ENCODE measurements around the gene HPCAL1.
"Not testable (repeated sequence)": the region's sequence is repeated elsewhere in the genome, so short reads cannot be mapped to it uniquely, and the experiment has no call there.

Gene HPCAL1

DNA sequence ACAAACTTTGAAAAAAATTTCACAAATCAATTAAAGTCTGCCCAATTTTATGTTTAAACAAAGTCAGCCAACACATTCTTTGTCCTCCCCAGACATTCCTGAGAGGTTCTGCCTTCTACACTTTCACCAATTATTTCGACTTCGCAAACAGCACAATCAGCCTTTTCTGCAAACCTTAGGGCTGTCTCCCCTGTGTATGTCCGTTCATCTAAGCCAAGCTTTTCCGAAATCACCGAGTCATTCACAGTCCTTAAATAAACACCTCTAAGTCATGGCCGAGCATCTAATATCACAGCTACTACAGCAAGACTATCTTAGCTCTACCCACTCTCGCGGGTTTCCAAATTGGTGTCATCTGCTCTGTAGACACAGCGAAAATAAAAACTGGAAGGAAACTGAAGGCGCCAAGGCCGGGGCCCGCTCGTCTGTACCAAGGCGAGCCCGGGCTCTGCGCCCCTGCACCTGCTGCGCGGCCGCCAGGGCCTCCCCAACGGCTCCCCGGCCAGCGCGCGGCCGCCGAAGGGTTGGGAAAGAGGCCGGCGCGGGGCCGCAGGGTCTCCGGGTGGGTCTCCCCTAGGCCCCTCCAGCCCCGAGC is 144.7 kb downstream of the HPCAL1 start:
- DNase-seq, result peak; percentile 52 to 74

DNA sequence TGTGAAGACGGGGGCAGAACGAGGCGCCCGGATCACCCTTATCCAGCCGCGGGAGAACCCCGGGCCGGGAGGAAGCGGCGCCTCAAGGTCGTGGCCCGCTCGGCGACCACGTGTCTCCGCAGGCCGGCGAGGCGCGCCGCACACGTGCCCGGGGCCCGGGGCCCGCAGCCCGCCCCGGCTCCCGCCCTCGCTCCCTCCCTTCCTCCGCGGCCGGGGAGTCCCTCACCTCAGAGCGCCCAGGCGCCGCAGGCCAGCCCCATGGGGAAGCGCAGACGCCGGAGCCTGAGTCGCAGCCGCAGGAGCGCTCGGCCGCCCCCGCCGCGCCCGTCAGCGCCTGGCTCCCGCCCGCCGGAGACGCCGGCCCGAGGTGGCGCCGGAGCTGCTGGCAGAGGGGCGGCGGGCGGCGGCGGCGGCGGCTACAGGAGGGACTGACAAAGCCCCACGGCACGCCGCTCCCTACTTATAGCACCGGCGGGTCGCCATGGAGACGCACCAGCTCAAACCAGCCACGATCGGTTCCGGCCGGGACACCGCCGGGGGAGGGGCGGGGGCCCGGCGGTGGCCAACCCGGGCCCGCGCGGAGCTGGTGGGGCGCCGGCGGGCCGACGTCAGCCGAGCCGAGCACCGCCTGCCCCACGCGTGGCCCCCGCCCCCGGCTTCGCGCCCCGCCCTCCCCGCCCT is 145.3 kb downstream of the HPCAL1 start, which contains the start of gene ODC1:
Gene ODC1 (minus strand): TSS at position 433 of the 681 bp plus-strand sequence. CDS start 3,295 bp downstream, outside the sequence.
- peak; percentile 82 for DNase-seq

DNA sequence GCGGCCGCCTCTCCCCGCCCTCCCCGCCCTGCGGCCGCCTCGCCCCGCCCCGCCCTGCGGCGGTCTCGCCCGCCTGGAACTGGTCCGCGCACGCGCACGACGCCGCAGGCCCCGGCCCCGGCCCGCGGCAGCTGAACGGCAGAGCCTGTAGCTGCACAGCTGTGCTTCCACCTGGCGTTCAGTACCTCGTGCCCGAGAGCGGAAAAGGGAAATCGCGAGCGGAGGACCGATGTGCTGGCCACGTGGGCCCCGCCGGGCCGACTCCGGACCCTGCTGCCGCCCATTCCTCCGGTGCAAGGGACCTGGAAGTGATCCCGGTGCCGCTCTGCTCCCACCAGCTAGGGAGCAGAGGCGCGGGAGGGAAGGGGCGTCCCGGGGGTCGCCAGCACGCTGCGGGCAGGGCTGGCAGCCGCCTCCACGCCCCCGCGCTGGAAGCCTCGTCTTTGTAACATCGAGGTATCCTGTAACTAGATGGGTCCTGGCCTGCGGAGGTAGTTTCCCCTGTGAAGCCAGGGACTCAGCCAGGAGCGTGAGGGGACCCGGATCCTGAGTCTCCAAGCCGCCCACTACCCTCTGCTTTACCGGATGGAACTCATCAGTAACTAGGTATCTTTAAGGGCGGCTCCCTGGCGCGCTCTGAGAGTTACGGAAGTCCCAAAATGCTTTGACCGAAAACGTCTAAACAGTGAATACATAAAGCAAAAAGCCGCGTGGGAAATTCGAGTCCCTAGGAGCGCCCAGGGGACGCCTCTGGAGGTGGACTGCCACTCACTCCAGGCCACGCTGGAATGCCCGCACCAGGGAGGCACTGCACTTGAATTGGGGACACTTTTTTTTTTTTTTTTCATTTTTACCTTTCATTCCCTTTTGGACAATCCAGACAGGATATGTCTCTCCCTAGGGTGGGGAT is 146.1 kb downstream of the HPCAL1 start:
- DNase-seq, result peak; percentile 55 to 77

DNA sequence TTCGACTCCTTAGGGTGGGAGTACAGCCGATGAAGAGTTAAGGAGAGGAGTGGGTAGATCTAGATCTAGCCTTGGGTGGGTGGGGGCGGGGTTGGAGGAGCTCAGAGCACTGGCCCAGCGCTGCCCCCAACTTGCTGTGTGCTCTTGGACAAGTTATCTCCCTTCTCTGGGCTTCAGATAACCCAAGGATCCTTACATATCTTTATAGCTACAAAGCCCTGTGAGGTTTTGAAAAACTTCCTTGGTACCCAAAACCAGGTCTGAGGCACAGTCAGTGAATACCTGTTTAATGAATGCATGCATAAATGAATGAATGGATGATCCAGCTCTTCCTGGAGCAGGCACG is 146.8 kb downstream of the HPCAL1 start:
- no peak for DNase-seq

DNA sequence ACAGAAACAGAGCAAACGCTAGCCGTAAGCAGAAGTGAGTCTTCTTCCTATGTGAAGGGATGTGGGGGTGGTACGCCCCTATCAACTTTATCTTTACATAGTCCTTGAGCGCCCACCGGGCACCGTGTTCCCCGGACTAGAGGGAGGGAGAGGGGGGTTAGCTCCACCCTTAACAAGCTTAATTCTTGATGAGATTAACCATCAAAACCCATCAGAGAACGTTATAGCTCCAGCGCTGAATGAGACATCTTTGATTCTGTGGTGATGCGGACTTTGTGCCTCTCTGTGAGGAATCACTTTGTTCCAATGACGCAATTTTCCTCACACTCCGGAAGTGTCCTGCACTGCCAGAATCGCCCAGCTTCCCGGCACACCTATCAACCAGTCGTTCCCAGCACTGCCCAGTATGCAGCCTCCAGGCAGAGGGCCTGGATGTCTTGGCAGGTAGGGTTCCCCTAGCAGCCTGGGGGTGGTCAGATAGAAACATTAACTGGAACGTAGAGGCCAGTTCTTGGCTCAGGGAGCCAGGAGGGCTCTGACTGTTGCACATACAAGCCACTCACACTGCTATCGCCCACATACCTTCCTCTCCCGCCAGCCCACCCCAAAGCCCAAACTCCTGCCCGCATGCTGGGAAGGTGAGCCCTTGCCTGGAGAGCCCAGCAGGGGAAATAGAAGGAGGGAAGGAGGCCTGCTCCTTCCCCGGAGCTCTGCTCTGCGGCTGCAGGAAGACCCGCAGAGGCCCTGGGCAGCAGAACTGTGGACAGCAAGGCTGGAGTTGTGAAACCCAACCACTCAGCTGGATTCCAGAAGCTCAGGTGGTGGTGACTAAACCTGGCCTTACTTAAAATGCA is 147.4 kb downstream of the HPCAL1 start:
- DNase-seq, result no peak

DNA sequence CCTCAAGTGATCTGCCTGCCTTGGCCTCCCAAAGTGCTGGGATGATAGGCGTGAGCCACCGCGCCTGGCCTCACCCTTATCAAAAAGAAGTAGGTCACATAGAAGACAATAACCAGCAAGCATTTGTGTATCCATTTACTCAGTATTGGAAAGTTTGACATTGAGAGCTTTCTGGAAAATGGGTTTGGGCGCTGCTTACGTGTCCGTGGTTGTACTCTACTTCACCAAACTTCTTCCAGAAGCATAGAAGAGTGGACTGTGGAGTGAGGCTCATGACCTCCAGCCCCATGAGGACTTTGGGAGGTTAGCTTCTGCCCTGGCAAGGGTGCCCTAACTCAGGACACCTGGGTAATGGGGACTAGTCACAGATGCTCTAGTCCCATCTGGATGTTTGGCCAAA is 149.1 kb downstream of the HPCAL1 start:
- DNase-seq, result no peak

DNA sequence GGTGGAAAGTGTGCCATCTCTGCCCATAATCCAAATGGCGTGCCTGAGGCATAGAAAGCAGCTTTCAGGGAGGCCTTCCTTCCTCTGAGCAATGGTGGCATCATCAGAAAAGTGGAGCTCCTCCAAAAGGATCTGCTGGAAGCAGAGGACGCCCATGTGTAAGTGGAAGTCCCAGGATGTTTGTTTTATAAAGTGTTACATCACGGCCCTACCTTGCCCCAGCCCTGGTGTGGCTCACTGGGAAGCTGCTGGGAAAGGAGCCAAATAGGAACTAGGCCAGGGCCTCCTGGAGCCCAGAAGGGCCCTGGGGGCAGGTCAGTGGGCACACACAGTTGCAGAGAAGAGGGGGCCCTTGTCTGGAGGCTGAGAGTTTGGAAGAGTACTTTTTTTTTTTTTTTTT is 149.6 kb downstream of the HPCAL1 start:
- DNase-seq, result no peak

DNA sequence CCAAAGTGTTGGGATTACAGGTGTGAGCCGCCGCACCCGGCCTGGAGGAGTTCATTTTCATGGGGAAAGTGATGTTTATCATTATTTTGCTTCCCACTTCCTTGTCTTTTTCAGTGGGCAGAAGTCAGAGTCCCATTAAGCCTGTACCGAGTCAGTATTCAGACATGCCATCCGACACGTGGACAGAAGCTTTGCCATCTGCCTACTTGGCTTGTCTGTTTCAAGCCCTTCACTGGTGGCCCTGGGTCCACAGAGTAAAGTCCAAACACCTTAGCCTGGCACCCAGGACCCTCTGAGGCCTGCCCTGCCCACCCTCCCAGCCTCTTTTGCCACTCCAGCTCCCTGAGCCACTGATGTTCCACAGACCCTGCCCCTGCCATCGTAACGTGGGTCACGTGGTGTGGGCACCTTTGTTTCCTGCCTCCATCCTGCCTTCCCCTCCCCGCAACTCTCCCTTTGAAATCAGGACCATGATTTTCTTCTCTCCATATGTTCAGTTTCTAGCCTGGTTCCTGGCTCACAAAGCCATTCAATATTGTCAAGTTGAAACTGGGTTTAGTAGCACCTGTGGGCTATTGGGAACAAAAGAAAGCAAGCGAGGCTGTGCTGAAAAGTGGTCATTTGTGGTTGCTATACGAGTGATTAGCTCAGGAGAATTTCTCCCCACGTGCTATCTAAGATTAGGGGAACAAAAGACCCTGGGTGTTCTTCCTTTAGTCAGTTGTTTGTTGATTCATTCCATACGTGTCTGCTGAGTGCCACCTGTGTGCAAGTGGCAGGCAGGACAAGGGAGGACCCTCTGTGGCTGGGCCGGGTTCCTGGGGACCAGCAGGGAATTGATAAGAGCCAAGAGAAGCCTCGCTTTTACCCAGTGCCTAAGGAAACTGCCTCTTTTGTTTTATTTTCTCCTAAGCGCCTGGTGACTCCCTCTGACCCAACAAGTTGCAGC is 150.5 kb downstream of the HPCAL1 start:
- no peak for DNase-seq

DNA sequence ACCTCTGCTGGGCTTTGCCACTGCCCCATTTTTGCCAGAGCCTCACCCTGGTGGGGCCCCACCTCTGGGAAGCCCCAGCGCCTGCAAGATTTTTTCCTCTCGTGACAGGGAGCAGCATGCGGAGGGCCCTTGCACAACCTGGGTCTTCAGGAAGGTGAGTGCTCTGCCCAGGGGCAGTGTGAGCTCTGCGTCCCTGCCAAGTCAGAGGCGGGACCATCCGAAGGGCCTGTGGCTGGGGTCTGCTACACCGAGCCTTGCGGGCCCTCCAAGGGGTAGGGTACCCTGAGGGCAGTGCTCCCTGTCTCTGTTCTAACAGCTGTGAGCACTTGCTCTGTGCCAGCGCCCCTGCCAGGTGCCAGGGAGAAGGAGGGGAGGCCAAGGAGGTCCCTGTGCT is 151.2 kb downstream of the HPCAL1 start:
- no peak for DNase-seq

DNA sequence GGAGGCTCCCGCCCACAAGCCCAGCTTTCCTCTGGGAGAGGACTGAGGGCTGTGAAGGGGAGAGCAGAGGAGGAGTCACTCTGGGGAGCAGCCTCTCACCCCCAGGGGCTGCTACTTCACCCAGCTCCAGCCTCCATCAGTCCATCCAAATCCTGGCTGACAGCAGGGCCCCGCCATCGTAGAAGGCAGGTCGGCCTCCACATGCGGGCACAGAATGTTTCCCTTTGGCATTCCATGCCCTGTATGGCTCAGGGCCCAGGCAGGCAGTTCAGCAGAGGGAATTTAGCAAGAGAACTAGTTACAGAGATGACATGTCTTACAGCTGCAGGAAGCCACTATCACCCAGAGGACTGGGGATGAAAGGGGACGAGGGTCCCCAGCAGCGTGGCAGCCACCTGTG is 151.8 kb downstream of the HPCAL1 start:
- DNase-seq, result no peak

DNA sequence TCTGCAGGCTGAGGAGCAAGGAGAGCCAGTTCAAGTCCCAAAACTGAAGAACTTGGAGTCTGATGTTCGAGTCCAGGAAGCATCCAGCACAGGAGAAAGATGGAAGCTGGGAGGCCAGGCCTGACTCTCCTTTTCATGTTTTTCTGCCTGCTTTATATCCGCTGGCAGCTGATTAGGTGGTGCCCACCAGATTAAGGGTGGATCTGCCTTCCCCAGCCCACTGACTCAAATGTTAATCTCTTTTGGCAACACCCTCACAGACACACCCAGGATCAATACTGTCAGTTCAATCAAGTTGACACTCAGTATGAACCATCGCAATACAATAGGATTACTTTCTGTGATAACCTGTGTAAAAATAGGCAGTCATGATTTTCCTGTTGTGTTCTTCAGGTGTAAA is 154.5 kb downstream of the HPCAL1 start:
- DNase-seq, result not testable (repeated sequence)

DNA sequence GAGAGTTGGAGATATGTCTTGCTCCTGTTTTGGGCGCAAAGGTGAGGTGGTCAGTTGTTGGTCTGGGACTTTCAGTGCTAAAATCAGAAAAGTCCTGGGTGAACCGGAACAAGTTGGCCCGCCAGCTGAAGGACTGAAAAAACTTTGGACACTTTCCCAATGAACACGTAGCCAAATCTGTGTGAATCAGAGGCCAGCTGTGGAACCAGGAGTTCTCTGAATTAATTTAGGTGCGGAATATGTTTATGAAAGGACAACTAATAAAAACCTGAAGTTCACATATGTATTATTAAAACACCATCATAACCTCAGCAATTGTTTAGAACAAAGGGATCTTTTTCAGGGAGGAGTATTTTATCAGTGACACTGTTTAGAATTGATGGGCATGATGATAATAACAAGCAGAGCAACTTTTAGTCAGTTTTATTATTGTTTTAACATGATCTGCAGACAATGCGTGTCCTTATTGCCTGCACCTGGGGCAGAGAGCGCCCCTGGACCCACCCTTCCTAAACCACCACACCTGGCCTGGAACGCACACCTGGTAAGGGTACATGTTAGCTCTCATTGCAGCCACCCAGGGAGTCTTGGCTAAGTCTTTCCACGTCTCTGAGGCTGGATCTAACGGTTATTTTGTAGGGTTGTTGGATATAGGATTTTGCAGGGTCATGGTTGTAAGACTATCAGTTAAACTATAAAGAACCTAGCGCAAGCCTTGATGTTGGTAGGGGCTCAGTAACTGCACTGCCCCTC is 155.3 kb downstream of the HPCAL1 start:
- no peak for DNase-seq

DNA sequence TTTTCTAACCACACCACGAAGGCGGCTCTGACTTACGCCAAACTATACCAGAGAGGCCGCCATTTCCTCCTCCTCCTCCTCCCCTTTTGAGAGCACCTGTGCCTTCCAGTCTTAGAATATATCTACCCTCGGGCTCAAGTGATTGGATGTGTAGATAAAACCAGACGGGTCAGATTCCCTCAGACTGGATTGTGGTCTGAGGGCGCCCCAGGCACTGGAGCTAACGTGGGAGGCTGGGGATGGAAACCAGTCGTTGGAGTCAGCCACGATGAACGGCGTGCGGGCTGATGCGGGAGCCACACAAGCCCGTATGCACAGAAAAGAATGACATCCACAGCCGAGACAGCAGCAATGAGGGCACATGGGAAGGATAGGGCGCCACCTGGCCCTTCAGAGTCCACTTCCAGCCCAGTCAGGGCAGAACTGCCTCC is 157.7 kb downstream of the HPCAL1 start:
- no peak for DNase-seq

DNA sequence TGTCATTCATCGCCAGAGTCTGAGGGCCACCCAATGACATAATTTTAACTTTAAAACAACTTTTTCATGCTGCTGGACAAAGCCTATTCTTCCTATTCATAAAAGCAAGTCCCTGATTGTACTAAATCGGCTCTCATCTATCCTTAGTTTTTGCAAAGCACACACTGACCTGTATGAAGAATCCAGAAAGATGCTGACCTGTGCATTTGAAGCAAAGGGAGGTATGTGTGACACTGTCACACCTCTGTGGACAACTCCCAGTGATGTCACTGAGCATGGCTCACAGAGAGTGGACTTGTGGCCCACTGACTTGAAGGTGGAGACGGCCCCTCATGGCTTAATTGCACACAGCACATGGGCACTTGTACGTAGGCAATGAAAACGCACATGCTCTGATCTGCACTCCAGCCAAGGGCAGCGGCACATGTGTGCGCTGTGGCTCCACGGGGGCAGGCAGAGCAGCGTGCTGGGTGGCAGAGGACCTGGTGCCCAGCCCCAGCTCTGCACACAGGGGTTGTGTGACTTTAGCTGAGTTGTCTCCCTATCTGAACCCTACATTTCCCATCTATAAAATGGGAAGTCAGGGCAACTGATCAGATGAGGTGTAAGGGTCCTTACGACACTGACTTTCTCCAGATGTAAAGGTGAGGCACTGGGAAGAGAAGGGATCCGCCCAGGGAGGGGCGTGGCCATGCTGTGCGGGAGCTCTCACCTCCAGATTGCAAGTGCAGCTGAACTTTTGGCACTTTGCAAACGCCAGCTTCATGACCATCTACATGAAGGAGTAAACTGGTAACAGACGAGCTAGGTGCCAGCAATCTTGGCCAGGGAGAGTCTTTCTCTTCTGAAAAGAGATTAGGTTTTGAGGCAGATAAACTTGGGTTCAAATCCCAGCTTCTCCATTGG is 159.7 kb downstream of the HPCAL1 start:
- no peak for DNase-seq

DNA sequence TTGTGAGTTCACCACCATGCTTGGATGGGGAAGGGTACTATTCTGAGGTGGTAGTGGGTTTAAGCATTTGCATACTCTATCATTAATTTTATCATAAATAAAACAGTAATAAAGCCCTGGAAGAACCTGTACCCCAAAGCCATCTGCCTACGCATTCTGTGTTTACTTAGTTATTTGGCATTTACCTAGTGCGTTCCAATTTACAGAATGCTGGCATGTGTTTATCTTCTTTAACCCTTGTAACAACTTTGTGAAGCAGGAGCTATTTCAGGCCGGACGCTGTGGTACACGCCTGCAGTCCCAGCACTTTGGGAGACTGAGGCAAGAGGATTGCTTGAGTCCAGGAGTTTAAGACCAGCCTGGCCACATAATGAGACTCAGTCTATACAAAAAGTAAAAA is 163.2 kb downstream of the HPCAL1 start:
- no peak for DNase-seq

DNA sequence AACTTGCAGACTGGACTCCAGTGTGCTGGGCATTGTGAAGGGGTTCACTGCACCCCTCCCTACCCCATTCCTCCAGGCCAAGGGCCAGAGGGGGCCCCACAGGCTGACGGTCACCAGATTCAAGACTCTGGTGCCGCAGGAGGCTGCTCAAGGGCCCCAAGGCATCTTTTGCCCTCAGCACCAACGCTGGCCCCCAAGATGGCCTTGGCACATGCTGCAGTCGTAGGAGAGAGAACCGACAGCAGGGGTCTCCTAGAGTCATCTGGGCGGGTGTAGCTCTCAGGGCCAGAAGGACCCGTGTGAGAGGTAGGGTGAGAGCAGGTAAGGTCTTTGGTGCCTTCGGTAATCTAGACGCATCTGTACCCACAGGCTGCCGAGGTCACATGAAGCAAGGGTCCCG is 164.1 kb downstream of the HPCAL1 start:
- DNase-seq, result no peak

DNA sequence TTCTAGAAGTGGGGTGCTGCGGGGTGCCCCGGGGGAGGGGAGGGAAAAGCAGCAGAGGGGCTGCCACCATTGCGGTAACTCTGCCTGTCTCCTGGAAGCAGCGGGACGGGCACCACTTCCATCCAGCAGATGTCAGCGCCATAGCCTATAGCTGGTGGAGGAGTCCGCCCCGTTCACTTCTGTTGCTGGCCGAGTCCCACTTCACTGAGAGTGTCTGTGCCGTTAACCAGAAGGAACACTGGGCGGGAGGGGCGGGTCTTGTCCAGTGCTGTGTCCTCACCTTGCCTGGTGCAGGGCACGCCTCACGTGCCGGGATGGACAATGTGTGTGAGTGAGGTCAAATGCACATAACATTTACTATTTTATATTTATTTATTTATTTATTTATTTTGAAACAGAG is 164.7 kb downstream of the HPCAL1 start:
- no peak for DNase-seq

DNA sequence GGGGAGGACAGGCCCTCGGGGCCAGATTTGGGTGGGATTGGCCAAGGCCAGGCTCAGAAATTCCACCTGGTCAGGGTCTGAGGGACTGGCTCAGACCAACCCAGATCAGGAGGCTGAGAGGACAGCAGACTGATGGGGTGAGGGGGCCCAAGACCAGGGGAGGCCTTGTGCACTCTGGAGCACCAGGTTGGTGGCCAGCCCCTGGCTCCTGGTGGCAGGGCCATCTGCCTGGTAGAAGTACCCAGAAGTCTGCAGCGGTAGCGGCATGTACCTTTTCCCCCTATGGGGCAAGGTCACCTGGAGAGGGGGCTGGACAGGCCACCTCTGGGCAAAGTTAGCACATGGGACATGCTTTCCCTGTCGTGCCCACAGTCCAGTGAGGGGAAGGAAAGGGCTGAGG is 166.6 kb downstream of the HPCAL1 start:
- no peak for DNase-seq

DNA sequence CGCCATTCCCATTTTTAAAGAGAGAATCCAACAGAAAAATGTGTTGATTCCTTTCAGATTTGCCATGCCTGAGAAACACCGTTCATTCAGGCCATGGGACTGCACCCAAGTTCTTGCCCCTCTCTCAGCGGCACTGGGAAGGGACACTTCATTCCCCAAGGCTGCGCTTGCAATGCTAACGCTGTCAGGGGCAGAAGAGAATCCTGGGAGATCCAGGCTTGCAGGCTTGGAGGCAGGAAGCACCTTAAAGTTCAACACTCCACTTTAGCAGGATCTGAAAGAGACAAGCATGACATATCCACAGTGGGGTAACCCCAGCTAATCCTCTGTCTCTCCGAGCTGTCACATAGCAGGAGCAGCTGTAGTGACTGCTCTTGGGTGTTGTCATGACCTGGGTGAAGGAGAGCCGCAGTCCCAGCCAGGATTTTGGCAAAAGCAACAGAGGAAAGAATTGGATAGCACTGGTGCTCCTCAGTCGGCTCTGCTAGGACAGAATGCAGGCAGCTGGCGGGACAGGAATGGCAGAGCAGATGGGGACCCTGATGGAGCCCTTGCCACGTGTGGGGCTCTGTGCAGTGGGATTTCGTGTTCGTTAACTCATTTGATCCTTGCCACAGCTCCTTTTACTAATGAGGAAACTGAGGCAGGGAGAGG is 167.4 kb downstream of the HPCAL1 start:
- DNase-seq, result no peak
